Right lobe of liver (tissue), 4 donors: ENCODE measurements around the gene AXIN1.

Experiments
- POLR2A ChIP-seq: fragments of 450-650 bp; IDR thresholded peaks from one replicate; pipeline ENCODE4 v1.6.1; 2017; ENCODE audit warnings: antibody characterized with exemption, mild to moderate bottlenecking
- TF ChIP-seq, protein P1 (sequence below), 4 donors: fragments of 200-600 bp in 3 of 4; fragments of 450-650 bp in 1 of 4; IDR thresholded peaks; one replicate each; pipeline versions ENCODE4 v1.5.1 to v1.8.0; 2016 to 2022; ENCODE audit warnings: antibody characterized with exemption in 4 of 4, mild to moderate bottlenecking in 2 of 4
- donor health status: DM: no; HTN: no; CAD: no.
- donor health status: DM: no; HTN: no; CAD: no.
- donor health status: DM: no; HTN: yes; CAD: no.

DNA sequence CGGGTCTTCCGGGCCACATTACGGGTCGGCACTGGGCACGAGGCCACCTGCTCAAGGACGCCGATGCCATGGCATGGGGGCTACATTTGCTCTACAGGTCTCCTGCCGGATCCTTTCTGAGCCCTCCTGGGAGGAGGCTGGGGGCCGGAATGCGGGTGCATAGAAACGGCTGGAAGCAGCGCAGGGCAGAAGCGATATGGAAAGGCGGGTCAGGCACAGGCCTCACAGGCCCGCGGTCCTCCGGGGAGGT lies 28.4 kb downstream of the AXIN1 start:
- no peak for TF ChIP-seq POLR2A
- TF ChIP-seq, protein P1, sequence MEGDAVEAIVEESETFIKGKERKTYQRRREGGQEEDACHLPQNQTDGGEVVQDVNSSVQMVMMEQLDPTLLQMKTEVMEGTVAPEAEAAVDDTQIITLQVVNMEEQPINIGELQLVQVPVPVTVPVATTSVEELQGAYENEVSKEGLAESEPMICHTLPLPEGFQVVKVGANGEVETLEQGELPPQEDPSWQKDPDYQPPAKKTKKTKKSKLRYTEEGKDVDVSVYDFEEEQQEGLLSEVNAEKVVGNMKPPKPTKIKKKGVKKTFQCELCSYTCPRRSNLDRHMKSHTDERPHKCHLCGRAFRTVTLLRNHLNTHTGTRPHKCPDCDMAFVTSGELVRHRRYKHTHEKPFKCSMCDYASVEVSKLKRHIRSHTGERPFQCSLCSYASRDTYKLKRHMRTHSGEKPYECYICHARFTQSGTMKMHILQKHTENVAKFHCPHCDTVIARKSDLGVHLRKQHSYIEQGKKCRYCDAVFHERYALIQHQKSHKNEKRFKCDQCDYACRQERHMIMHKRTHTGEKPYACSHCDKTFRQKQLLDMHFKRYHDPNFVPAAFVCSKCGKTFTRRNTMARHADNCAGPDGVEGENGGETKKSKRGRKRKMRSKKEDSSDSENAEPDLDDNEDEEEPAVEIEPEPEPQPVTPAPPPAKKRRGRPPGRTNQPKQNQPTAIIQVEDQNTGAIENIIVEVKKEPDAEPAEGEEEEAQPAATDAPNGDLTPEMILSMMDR (IDR thresholded peaks at IDR 0.05) = no peak
